ENCODE measurements around the gene MIOX. TPM values are rescaled to one million over a fixed set of nuclear protein-coding genes. Genes with fewer than 3 reads are reported as not detected.
A peak's percentile ranks its signal among the peaks of the same experiment; 100 is the strongest.

The MIOX gene
- total and polyA plus RNA-seq, 9 of the 15 experiments (the other 6 are each of a cell fraction or from before 2014, with no cell fraction given), result 0.08 TPM; not detected in 8

GRCh38 chr22:50473088-50473487, 13.6 kb upstream of the MIOX start (continued):
- TF ChIP-seq RAD21 (CRISPR knock-in tag; conservative IDR thresholded peaks at IDR 0.05 in 1 of 2, IDR thresholded peaks at IDR 0.05 in 1 of 2) (0 out of 4 replicates have a peak, but pooled peaks of 1 of the 2 experiments have one; percentile 5), E2F5 (CRISPR knock-in tag; IDR thresholded peaks at IDR 0.05) (no peak)

- TSS peak; percentile 56 for BruUV-seq (replicated peaks)
- H3K9ac ChIP-seq (ENCODE audit: insufficient read depth in 1 of 2, low read depth in 2 of 2, low read length in 2 of 2), result peak overlapping the region; percentile 44 to 93; a peak in 3 of 4 replicates
- intact Hi-C loops (cut with micrococcal nuclease) (no loop called here), in situ Hi-C loops (cut with MboI) (no loop called here)
- H3K9me3 ChIP-seq (replicated peaks; ENCODE audit: control insufficient read depth, insufficient read depth, low read depth, low read length), result no peaks in the 10 kb centered on the region
- ChIA-PET CTCF (ENCODE audit: low intra/inter-chr PET ratio) (interaction anchor here (0.6 kb wide), 1 partner anchor 131 kb away, joined by 4 read pairs; no protein-coding TSS in a partner anchor), POLR2A (interaction anchor here (1.0 kb wide), 1 partner anchor 9 kb away, joined by 5 read pairs; no protein-coding TSS in a partner anchor)
- H3K4me3 ChIP-seq, result peak overlapping the region; percentile 63
- peak; percentile 24 to 55 (median 52) for DNase-seq (ENCODE audit: extremely low read depth in 1 of 4, low spot score in 3 of 4)
- peaks cover 36% of the 10 kb centered on the region for H4K20me1 ChIP-seq (replicated peaks; ENCODE audit: control insufficient read depth, insufficient read depth, low read length)
- no peaks in the 10 kb centered on the region for H3K27me3 ChIP-seq (ENCODE audit: control insufficient read depth in 2 of 2, insufficient read depth in 2 of 2, low read length in 2 of 2)
- H2AFZ ChIP-seq (ENCODE audit: low read depth, low read length), result no peak overlapping the region
- 0 out of 3 replicates have a peak, but pooled peaks cover 2% of the 10 kb centered on the region for H3K36me3 ChIP-seq (ENCODE audit: control insufficient read depth, insufficient read depth, low read length)
- H3K4me1 ChIP-seq (replicated peaks in 1 of 2; ENCODE audit: control insufficient read depth in 2 of 2, insufficient read depth in 2 of 2, low read length in 2 of 2), result peaks cover 29 to 62% of the 10 kb centered on the region in 2 experiments
- no peak for FAIRE-seq
- ATAC-seq, result peak; percentile 60
- 11% methylated on average over 30 of the region's 62 CpGs for WGBS (ENCODE audit: insufficient coverage, low coverage, missing lambda C conversion rate)
- peaks cover 8% of the 10 kb centered on the region for H3K9me1 ChIP-seq (ENCODE audit: control insufficient read depth, insufficient read depth, low read length)
- H3K4me2 ChIP-seq (ENCODE audit: insufficient read depth, low read length), result peak overlapping the region; percentile 73
- peak; percentile 41; the same call in 1 of the 2 replicates for TF ChIP-seq TFAP4 (CRISPR knock-in tag; IDR thresholded peaks at IDR 0.05; ENCODE audit: borderline replicate concordance)
- TF ChIP-seq POLR2G (IDR thresholded peaks at IDR 0.05; ENCODE audit: low read depth, low read length), result 0 out of 2 replicates have a peak, but pooled peaks have one; percentile 29
- TF ChIP-seq UBTF (IDR thresholded peaks at IDR 0.05; ENCODE audit: borderline replicate concordance in 1 of 2, low read depth in 2 of 2, low read length in 2 of 2), result 0 out of 4 replicates have a peak, but pooled peaks have one; percentile 39 to 58
- peak; percentile 86 for TF ChIP-seq ZFP36 (IDR thresholded peaks at IDR 0.05; ENCODE audit: low read depth, low read length, partially characterized antibody)
- TF ChIP-seq SAFB2 (IDR thresholded peaks at IDR 0.05; ENCODE audit: borderline replicate concordance, low read depth, low read length, severe bottlenecking), result no peak
- TF ChIP-seq SAP30 (IDR thresholded peaks at IDR 0.05; ENCODE audit: borderline replicate concordance, insufficient read depth, low read depth, low read length, poor library complexity, severe bottlenecking), result peak; percentile 37
- no peak for TF ChIP-seq MAFG (tag; conservative IDR thresholded peaks at IDR 0.05)
- TF ChIP-seq SIN3A (IDR thresholded peaks at IDR 0.05; ENCODE audit: borderline replicate concordance in 2 of 2, control insufficient read depth in 1 of 2, low read depth in 2 of 2, low read length in 2 of 2), result peak in 1 of 2 experiments; percentile 70; a peak in 1 of 4 replicates
- TF ChIP-seq ZFX (CRISPR knock-in tag; IDR thresholded peaks at IDR 0.05), result peak; percentile 33
- peak overlapping the region; percentile 46; the same call in 2 of the 3 replicates for H3K27ac ChIP-seq (ENCODE audit: extremely low read depth, low read depth, low read length)
- peaks cover 51% of the 10 kb centered on the region for H3K79me2 ChIP-seq (ENCODE audit: control insufficient read depth, insufficient read depth, low read length)
These were observed 12.6 kb upstream of the MIOX start for GRCh38 chr22:50473855-50474671.
